ENCODE data around the gene SLC16A10. TPM values are rescaled to one million over a fixed set of nuclear protein-coding genes. Genes with fewer than 3 reads are reported as not detected.

SLC16A10 gene
- total RNA-seq, 3 donors from 2014 or later: 1.3 to 5.4 (median 1.8) TPM

DNA sequence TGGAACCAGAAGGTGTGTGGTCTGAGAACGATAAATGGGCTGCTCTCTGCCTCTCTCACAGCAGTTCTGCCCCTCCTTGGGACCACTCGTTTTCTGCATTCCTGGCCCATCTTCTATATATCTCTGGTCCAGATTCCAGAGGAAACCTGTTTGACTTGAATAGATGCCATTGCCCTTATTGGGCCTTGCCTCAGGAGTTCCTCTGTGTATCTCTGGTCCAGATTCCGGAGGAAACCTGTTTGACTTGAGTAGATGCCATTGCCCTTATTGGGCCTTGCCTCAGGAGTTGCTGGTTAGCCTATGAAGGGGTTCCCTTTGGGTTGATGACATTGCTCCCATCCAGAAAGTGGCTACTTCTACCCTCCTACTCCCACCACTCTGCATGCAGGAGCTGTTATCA is 189.4 kb downstream of the SLC16A10 start:
- Histone ChIP-seq H3K4me1 (no peaks in the 10 kb centered on the region), H3K27ac (no peak overlapping the region), H3K27me3 (no peaks in the 10 kb centered on the region), H3K4me3 (no peak overlapping the region), H3K36me3 (peaks cover 5% of the 10 kb centered on the region), H3K9me3 (peaks cover 30 to 31% of the 10 kb centered on the region in 2 donors)
- no peak for DNase-seq (ENCODE audit: low spot score in 2 of 2)
- intact Hi-C loops (cut with DNase I; ENCODE audit: low total_unique reads): no loop called here
- TF ChIP-seq, protein P1, sequence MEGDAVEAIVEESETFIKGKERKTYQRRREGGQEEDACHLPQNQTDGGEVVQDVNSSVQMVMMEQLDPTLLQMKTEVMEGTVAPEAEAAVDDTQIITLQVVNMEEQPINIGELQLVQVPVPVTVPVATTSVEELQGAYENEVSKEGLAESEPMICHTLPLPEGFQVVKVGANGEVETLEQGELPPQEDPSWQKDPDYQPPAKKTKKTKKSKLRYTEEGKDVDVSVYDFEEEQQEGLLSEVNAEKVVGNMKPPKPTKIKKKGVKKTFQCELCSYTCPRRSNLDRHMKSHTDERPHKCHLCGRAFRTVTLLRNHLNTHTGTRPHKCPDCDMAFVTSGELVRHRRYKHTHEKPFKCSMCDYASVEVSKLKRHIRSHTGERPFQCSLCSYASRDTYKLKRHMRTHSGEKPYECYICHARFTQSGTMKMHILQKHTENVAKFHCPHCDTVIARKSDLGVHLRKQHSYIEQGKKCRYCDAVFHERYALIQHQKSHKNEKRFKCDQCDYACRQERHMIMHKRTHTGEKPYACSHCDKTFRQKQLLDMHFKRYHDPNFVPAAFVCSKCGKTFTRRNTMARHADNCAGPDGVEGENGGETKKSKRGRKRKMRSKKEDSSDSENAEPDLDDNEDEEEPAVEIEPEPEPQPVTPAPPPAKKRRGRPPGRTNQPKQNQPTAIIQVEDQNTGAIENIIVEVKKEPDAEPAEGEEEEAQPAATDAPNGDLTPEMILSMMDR (IDR thresholded peaks at IDR 0.05): no peak
- TF ChIP-seq POLR2AphosphoS5 (IDR thresholded peaks at IDR 0.05) (no peak), POLR2A (IDR thresholded peaks at IDR 0.05) (no peak)

DNA sequence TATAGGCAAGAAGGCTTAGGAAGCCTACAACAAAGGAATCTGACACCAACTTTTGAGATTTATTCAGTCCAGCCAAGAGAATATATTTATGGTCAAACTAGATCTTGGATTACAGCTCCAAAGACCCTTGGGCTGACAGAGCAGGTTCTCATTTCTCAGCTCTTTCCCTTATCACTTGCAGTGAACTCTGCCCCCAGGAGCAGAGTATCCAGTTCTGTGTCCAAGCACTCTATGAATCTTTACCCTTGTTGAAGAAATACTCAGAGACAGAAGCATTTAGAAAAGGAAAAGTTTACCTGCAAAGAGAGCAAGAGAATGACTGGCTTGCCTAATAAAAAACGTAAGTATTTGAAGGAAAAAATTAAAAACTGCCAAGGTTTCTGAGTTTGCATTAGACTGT is 190.5 kb downstream of the SLC16A10 start:
- peaks cover 5% of the 10 kb centered on the region for H3K36me3 ChIP-seq
- intact Hi-C loops (cut with DNase I; ENCODE audit: low total_unique reads): no loop called here
- no peak for DNase-seq (ENCODE audit: low spot score in 2 of 2)

DNA sequence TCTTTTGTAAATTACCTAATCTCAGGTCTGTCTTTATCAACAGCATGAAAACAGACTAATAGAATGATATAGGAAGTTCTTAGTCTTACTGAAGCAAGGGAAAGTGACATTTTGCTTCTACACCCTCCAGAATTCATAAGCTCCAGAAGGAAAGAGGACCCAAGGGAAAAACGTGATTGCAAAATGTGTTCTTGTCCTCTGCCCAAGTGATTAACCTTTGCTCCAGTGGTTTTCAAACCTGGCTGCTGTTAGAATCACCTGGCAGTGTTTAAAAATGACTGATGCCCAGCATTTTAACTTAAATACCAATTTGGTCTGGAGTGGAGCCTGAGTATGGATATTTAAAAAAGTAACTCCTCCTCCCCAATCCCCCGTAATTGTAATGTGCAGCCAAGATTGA is 191.4 kb downstream of the SLC16A10 start:
- intact Hi-C loops (cut with DNase I; ENCODE audit: low total_unique reads): no loop called here
- Histone ChIP-seq H3K36me3 (peaks cover 5% of the 10 kb centered on the region), H3K4me1 (no peaks in the 10 kb centered on the region), H3K27ac (no peak overlapping the region), H3K4me3 (no peak overlapping the region), H3K9me3 (peaks cover 17 to 26% of the 10 kb centered on the region in 2 donors), H3K27me3 (no peaks in the 10 kb centered on the region)
- no peak for TF ChIP-seq POLR2AphosphoS5 (IDR thresholded peaks at IDR 0.05)
- no peak for TF ChIP-seq POLR2A (IDR thresholded peaks at IDR 0.05)
- TF ChIP-seq, protein P1 (IDR thresholded peaks at IDR 0.05): no peak
- DNase-seq (ENCODE audit: low spot score in 2 of 2): no peak

More for the DNA sequence above, 190.5 kb downstream of the SLC16A10 start:
- no peak overlapping the region for H3K4me3 ChIP-seq
- no peaks in the 10 kb centered on the region for H3K27me3 ChIP-seq
- H3K27ac ChIP-seq: no peak overlapping the region
- H3K9me3 ChIP-seq: peaks cover 24 to 31% of the 10 kb centered on the region in 2 donors
- no peaks in the 10 kb centered on the region for H3K4me1 ChIP-seq
- TF ChIP-seq POLR2A (IDR thresholded peaks at IDR 0.05): no peak
- no peak for TF ChIP-seq POLR2AphosphoS5 (IDR thresholded peaks at IDR 0.05)
- TF ChIP-seq, protein P1 (IDR thresholded peaks at IDR 0.05): no peak

DNA sequence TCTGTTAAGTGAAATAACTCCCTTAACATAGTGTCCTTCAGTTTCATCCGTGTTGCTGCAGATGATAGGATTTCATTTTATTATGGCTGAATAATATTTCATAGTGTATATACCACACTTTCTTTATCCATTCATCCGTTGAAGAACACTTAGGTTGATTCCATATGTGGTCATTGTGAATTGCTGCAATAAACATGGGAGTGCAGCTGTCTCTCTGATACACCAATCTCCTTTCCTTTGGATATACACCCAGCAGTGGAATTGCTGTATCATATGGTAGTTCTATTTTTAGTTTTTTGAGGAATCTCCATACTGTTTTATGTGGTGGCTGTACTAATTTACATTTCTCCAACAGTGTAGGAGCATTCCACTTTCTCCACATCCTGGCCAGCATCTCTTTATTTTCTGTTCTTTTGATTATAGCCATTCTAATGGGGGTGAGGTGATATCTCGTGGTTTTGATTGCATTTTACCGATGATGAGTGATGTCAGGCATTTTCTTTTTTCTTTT is 193.2 kb downstream of the SLC16A10 start:
- DNase-seq (ENCODE audit: low spot score in 2 of 2): no peak
- no peak overlapping the region for H3K4me3 ChIP-seq
- TF ChIP-seq POLR2A (IDR thresholded peaks at IDR 0.05) (no peak), POLR2AphosphoS5 (IDR thresholded peaks at IDR 0.05) (no peak)
- TF ChIP-seq, protein P1 (IDR thresholded peaks at IDR 0.05): no peak
- no peaks in the 10 kb centered on the region for H3K27me3 ChIP-seq
- no peaks in the 10 kb centered on the region for H3K4me1 ChIP-seq
- intact Hi-C loops (cut with DNase I; ENCODE audit: low total_unique reads): no loop called here
- H3K9me3 ChIP-seq: peaks cover 2 to 8% of the 10 kb centered on the region in 2 donors
- H3K27ac ChIP-seq: no peak overlapping the region
- H3K36me3 ChIP-seq: peaks cover 5% of the 10 kb centered on the region

Other genes with a start within 250 kb of the SLC16A10 start
- gene AMD1, start 212.7 kb upstream of the SLC16A10 start, total RNA-seq: 10 to 100 TPM; 50.2 to 74.8 (median 73.4) TPM
- 10 to 100 TPM; 26.6 to 29.6 (median 28.5) TPM for gene GTF3C6, start 128.8 kb upstream of the SLC16A10 start, total RNA-seq
- 10 to 100 TPM; 20.9 to 27.9 (median 21.3) TPM for gene RPF2, start 105.5 kb upstream of the SLC16A10 start, total RNA-seq

All from breast epithelium (tissue), 4 donors.